Measurements from ENCODE around the gene CYBRD1.
"Not testable (repeated sequence)": the region's sequence is repeated elsewhere in the genome, so short reads cannot be mapped to it uniquely, and the experiment has no call there.

Gene CYBRD1, protein sequence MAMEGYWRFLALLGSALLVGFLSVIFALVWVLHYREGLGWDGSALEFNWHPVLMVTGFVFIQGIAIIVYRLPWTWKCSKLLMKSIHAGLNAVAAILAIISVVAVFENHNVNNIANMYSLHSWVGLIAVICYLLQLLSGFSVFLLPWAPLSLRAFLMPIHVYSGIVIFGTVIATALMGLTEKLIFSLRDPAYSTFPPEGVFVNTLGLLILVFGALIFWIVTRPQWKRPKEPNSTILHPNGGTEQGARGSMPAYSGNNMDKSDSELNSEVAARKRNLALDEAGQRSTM

DNA sequence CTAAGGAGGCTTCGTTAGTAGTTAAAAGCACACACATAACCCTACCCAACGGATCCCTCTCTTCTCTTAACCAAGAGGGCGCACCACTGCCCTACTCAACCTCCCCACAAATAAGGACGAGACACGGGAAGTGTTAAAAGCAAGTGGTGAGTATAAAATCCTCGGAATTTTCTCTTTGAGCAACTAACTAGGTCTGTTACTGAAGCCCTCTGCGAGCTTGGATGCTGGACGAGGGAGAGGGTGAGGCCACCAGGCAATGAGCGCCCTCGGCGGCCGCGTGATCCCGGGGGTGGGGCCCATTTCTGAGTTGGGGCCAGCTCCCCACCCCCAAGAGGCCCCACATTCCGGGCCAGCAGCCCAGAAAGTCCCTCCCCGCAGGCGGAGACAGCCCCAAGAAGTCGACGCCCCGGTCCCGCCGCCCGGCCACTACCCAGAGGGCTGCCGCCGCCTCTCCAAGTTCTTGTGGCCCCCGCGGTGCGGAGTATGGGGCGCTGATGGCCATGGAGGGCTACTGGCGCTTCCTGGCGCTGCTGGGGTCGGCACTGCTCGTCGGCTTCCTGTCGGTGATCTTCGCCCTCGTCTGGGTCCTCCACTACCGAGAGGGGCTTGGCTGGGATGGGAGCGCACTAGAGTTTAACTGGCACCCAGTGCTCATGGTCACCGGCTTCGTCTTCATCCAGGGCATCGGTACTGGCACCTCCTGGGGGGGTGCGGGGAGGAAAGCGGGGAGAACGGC, at the start of gene CYBRD1:
CYBRD1 (plus strand) TSS at position 423 of the 736 bp plus-strand sequence; CDS start at position 495, 72 bp downstream.
- no peak for DNase-seq

DNA sequence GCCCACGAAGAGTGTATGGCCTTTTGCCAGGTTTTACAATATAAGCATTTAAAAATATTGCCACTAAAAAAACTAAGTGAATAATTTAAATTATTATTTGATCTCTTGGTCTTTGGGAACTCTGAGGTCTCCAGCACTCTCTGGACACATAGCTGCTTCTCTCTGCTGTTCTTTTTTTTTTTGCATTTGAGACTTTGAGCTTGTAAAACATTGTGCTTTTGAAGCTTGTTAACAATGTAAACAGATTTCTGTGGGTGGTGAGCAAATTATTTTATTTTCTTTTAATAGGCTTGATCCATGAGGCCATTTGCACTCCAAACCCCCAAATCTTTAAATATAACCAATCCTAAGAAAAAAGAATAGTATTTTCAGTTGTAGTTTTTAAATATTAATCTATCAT, 46.3 kb upstream of the CYBRD1 start:
- no peak for DNase-seq

DNA sequence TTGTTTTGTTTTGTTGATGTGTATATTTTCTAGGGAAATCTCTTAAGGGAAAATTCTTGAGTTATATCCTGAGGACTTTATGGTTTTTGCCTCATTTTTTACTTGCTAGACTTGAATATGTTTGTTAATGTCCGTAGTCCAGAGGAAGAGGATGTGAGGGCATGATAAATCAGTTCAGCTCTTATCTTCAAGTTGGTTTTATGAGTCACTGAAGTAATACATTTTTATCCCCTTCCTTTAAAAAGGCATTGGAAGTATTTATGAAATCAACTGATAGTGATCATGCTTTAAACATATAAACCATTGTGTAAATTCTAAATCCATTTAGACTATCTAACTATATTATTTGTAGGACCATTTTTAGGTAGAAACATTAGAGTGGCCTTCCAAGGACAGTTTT, 43.9 kb upstream of the CYBRD1 start:
- DNase-seq = no peak

DNA sequence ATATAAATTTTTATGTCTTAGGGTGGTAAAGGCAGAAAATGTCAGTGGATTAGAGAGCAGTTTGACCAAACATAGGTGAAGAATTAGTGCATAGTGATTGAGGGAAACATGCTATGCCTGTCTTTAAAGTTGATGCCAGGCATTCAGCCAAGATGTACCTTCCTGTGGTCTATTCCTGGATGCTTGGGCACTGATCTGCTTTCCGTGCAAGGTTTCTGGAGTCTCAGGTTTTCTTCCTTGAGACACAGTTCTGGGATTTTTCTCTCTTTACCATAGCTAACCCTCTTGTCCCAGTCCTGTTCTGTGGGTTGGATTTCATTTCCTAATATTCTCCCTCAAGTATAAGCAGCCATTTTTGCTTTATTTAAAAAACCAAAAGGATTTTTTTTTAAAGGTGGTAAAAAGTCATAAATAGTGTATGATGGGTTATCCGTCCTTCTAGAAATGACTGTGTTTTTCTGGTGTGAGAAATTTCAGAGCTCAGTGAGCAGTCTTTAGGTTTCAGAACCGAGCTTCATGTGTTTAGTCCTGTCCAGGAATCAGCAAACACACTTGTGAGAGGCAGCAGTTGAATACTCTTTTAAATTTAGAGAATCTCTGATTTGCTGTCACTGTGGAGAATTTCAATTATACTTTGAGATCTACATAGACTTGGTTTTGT, 43.0 kb upstream of the CYBRD1 start:
- DNase-seq = no peak

DNA sequence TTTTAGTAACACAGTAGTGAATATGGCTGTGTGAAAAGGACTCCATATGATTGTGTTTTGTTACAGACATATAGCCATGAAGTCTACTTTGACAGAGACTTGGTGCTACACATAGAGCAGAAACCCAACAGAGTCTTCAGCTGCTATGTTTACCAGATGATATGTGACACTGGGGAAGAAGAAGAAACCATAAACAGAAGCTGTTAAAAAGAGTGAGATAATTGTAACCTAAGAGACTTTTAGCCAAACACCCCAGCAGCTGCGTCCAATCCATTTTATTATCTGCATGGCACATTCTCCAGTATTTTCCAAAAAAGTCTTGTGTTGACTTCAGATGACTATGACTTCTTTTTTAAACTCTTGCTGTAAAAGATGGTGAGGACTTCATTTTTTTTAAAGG, 41.4 kb upstream of the CYBRD1 start:
- DNase-seq = no peak

DNA sequence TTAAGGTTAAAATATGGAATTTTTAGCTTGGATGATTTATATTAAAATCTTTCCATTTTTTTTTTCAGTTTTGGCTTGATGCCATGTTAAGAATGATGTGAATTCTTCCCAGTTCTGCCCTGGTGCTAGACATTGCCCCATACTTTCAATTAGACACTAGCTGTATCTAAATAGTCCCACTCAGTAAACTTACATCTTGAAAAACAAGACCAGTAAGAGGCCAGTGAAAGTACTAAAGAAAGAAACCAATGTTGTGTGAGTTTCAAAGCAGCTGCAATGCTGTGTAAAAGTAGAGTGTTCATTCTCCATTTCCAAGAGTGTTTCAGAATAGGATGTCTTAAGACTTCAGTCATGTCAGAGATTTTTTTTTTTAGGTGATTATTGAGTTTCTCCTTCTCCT, 40.0 kb upstream of the CYBRD1 start:
- no peak for DNase-seq

DNA sequence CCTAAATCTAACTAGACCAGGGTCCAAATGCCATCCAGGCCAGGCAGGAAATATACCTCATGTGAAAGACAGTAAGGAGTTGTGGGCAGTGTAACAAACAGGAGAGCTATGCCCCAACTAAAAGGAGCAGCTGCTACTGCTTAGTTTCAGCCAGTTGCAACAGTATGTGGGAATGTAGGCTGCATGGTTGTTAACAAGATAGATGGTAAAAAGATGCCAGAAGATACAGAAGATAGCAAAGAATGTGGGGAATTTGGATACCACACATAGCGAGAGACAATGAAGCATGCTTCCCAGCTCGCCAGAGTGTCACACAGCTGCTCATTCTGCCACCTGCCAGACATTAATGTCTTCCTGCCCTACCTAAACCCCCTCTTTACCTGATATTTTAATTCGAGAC, 39.4 kb upstream of the CYBRD1 start:
- no peak for DNase-seq

DNA sequence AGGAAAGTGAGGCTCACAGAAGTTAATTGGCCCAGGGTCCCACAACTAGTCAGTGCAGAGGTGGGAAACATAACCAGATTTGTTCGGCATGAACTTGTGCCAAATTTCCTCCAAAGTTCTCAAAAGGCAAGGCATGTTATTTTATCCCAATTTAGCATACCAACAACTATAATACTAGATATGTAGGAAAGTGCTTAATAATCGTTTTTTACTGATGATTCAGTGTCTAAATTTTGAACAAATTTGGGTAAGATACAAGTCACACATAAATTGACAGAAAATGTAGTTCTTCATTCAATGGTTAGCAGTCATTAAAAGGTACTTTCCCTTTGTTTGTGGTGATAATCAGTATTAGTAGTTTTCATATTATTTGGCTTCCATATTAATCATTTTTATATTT, 38.5 kb upstream of the CYBRD1 start:
- no peak for DNase-seq

DNA sequence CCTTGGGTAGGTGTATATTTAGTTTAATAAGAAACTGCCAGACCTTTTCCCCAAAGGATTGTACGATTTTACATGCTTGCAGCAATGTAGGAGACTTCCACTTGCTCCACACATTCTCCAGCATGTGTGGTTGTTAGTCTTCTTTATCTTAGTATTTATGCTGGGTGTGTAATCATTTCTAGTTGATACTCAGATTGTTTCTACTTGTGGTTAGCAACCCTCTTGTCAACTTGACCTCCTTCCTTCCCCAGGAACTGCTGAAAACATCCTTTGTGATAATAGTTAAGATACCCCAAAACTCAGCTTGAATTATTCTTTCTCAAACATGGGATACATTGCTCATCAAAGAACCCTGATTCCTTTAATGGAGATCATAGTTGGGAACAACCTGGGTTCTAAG, 37.2 kb upstream of the CYBRD1 start:
- no peak for DNase-seq

DNA sequence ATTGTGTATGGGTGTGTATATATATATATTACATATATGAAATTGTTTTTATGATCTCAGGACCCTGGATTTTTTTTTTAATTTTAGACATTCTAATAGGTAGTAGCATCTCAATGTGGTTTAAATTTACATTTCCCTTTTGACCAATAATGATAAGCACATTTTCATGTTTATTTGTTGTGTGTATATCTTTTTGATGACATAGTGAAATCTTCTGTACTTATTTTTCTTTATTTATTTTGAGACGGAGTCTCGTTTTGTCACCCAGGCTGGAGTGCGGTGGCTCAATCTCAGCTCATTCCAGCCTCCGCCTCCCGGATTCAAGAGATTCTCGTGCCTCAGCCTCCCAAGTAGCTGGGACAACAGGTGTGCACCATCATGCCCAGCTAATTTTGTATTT, 35.1 kb upstream of the CYBRD1 start:
- no peak for DNase-seq

DNA sequence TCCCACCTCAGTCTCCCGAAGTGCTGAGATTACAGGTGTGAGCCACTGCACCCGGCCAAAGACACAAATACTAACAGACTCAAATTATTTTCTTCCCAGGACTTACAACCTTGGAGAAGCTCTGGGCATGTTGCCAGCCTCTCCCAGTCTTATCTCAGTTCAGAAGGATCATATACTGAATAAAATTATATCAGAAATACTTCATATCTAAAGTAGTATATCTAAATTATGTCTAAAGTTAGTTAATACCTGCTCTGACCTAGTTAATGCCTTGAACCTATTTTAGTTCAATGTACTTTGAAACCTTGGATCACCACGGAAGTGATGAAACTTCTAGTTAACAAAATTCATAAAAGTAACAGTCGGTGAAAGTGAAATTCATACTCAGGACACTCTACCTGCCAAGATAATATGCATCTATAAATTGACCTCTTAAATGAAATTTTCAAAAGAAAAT, 34.4 kb upstream of the CYBRD1 start:
- DNase-seq = no peak

DNA sequence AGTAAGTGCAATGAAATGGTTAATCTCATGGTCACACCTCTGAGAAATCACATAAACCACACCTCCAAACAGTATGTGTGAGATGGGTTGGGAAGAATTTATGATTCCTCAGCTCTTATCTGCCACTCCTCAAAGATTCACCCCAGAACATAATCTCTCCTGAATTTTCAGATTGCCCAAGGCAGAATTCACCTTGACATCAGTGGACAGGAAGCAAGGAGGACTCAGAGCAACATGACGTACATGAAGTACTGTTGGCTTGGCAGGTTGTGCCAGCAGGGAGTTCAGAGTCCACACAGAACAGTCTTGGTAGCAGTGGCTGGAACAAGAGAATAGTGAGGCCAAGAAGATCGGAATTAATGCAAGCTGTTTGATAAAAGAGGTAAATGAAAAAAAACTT, 31.7 kb upstream of the CYBRD1 start:
- DNase-seq = no peak

DNA sequence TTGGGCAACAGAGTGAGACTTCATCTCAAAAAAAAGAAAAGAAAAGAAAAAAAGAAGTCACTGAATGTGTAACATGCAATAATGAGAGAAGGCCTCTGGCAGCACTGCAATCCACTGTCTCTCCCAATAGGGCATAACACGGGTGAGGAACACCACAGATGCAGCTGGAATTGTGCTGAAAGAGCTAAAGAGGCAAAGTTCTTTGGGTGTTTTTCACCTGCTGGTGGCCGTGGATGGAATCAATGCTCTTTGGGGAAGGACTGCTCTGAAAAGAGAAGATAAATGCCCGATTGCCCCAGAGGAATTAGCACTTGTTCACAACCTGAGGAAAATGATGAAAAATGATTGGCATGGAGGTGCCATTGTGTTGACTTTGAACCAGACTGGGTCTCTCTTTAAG, 31.0 kb upstream of the CYBRD1 start:
- no peak for DNase-seq

DNA sequence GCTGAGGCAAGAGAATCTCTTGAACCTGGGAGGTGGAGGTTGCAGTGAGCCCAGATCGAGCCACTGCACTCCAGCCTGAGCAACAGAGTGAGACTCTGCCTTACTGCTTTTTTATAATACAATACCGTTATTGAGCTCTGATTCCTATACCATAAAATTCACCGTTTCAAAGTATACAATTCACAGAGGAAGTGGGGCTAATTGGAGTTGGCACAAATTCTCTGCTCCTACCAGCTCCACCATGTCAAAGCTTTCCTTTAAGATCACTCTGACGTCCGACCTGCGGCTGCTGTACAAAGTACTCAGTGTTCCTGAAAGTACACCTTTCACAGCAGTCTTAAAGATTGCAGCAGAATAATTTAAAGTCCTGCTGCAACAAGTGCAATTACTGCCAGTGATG, 29.6 kb upstream of the CYBRD1 start:
- no peak for DNase-seq

DNA sequence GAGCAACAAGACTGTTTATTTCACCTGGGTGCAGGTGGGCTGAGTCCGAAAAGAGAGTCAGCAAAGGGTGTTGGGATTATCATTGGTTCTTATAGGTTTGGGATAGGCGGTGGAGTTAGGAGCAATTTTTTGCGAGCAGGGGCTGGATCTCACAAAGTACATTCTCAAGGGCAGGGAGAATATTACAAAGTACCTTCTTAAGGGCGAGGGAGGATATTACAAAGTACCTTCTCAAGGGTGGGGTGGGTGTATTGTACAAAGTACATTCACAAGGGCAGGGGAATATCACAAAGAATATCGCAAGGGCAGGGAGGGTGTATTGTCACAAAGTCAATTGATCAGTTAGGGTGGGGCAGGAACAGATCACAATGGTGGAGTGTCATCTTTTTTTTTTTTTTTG, 24.6 kb upstream of the CYBRD1 start:
- not testable (repeated sequence) for DNase-seq

DNA sequence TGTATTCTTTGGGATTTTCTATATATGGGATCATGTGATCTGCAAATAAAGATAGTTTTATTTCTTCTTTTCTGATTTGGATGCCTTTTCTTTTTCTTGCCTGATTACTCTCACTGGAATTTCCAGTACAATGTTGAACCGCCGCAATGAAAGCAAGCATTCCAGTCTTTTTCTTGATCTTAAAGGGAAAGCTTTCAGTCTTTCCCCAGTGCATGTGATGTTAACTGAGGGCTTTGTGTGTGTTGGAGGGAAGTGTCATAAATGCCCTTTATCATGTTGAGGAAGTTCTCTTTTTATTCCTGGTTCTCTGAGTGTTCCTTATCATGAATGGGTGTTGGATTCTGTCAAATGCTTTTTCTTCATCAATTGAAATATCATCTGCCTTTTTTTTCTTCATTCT, 16.9 kb upstream of the CYBRD1 start:
- no peak for DNase-seq

DNA sequence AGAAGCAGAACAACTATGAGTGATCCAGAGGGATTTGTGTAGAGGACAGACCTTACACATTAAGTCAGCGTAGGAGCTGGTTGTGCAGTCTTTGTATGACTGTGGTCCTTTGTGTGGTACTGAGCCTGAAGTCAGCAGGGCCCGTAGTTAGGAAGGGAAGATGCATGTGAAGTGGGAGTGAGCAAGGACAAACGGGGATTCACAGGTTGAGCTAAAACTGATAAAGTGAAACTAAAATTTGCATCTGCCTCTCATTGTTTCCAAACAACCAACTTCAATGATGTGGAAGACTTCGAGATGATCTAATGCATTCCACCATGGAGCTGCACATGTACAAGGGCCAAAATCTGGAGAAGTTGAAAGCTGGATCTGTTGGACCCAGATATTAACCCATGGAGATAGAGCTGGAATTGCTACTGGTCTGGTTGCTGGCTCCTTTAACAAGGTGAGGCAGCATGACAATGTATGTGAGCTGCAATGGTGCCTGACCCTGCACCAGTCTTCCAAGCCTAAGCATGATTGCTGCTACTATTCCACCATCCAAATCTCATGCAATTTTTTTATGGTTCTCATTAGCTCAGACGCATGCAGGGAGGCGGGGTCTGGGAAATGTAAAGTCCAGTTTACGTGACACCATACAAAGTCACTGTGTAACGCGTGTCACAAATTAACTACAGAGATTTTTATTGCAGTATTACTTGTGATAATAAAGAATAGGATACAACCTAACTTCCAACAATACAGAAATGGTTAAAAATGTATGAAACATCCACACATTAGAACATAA, 12.1 kb upstream of the CYBRD1 start:
- no peak for DNase-seq

DNA sequence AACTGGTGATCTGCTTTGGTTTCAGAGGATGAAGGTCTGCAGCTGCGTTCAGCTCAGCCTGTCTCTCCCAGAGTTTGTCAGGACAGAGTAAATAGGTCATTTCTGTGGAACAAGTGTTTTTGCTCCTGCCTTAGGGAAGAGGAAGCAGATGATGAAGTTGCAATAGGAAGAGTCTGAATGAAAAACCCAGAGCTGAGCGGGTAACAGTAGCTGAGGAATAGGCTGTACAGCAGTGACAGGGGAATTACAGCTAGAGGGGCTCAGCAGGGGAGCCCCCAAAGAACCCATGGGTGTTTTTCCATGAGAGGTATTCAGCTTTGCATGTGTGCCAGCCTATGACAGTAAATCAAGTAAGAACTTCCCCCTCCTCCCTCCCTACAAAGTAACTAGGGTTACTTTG, 10.3 kb upstream of the CYBRD1 start:
- no peak for DNase-seq

DNA sequence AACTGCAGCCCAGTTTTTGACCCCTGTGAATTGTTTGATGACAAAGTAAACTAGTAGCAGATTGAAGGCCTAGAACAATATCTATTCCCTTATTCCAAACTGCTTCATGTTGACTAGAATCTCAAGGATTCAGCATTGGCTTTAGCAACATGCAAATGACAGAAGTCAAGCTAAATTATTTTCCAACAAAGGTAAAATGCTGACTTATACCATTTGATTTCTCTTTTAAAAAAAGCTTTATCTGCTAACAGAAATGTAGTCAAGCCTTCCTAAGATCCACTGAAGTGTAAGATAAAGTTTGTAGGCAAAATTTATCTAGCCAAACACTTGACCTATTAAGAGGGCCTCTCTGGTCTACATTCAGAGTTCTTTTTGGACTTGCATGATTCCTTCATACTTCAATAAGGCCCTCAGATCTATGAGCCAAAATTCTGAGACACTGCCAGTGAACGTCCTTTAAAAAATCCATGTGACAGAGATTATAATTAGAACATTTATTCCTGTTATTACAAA, 9.5 kb upstream of the CYBRD1 start:
- no peak for DNase-seq

DNA sequence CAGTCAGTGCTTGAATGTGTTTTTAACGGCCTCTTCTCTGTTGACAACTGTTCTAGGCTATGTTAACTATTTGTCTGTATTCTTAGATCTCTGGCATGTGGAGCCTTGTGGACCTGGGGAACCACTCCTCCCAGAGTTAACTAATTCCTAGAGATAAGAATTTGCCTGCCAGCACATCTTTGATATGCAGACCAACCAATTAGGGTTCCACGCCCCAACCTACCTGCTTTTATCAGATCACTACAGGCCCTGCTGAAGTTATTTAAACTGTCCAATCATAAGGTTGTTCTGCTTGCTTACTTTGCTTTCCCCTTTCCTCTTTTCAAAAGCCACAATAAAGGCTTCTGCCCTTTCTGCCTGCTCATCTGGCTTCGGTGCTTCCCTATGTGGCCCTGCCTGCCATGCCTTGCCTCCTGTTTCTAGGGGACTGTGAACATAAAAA, 8.5 kb upstream of the CYBRD1 start:
- DNase-seq = no peak

DNA sequence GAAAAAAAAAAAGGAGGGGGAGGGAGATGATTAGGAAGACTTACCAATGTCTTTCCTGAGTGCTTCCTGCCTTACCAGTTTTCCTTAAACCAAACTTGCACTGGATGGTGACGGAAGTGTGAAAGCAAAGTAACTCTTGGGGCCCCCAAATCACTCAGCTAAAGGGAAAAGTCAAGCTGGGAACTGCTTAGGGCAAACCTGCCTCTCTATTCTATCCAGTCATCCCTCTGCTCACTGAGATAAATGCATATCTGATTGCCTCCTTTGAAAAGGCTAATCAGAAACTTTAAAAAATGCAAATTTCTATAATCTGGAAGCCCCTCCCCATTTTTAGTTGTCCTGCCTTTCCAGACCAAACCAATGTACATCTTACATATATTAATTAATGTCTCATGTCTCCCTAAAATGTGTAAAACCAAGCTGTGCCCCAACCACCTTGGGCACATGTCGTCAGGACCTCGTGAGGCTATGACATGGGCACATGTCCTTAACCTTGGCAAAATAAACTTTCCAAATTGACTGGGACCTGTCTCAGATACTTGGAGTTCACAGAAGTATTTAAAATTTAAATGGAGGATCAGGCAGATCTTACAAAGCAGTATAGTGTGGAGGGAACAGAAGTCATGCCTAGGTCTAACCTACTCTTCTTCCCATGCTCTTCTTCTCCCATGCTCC, 7.2 kb upstream of the CYBRD1 start:
- DNase-seq = no peak

DNA sequence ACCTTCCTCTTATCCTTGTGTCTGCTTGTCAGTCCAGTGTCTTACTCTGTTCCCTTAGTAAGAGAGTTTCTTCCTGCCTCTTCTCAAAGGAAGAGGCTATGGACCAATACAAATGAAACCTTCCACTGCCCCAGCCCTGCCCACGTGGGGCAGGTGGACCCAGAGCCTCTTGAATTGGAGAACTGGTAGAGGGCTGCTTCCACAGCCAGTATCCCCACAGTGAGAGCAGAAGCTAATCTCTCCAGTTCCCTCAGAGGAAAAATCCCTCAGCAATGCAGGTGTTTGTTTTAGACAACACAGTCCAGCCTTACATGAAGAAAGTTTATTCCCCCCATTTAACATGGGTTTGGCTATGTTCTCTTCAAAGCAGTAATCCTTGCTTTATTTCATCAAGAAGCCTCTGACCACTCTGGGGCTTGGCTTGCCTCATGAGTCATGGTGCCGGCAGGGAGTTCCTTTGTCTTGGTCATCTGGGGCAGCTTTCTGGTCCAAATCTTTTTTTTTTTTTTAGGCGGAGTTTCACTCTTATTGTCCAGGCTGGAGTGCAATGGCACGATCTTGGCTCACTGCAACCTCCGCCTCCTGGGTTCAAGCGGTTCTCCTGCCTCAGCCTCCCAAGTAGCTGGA, 6.5 kb upstream of the CYBRD1 start:
- no peak for DNase-seq

Measured in activated CD8-positive, alpha-beta memory T cell treated with anti-CD3 and anti-CD28 coated beads, Interleukin-2, amount 50 U/mL, for 4 hours (primary cell).